Subcutaneous abdominal adipose tissue (tissue), 5 donors: ENCODE measurements around the gene DIO3.

Experiments
- H3K27ac ChIP-seq: one replicate; pipeline ENCODE4 v1.7.0; 2013; ENCODE audit warnings: low read depth, mild to moderate bottlenecking, inconsistent platforms, low read length, moderate library complexity
- H3K27me3 ChIP-seq, 5 donors: one replicate each; pipeline ENCODE4 v1.7.0; 2013; ENCODE audit warnings: low read length in 5 of 5, inconsistent platforms in 1 of 5; ENCODE audit not compliant: control insufficient read depth in 5 of 5, insufficient read depth in 4 of 5
- H3K36me3 ChIP-seq, 5 donors: one replicate each; pipeline ENCODE4 v1.7.0; 2013; ENCODE audit warnings: low read length in 5 of 5; ENCODE audit not compliant: control insufficient read depth in 5 of 5, insufficient read depth in 5 of 5
- H3K4me1 ChIP-seq, 5 donors: one replicate each; pipeline ENCODE4 v1.7.0; 2013; ENCODE audit warnings: low read length in 5 of 5, mild to moderate bottlenecking in 3 of 5, moderate library complexity in 1 of 5; ENCODE audit not compliant: control insufficient read depth in 5 of 5, insufficient read depth in 5 of 5
- H3K4me3 ChIP-seq, 5 donors: one replicate each; pipeline ENCODE4 v1.7.0; 2013; ENCODE audit warnings: low read length in 5 of 5, low read depth in 1 of 5
- H3K9ac ChIP-seq, 5 donors: one replicate each; pipeline ENCODE4 v1.7.0; 2013; ENCODE audit warnings: low read length in 5 of 5, mild to moderate bottlenecking in 4 of 5, moderate library complexity in 3 of 5
- H3K9me3 ChIP-seq, 5 donors: one replicate each; pipeline ENCODE4 v1.7.0; 2013; ENCODE audit warnings: low read length in 5 of 5; ENCODE audit not compliant: control insufficient read depth in 5 of 5
- donor health status: healthy.
- donor health status: healthy.
- donor health status: healthy.
- donor health status: healthy.
- donor health status: healthy.

The DIO3 gene

GRCh38 chr14:101593411-101594238, 32.3 kb downstream of the DIO3 start:
- Histone ChIP-seq H3K9ac (no peak overlapping the region), H3K36me3 (no peaks in the 10 kb centered on the region)

GRCh38 chr14:101594511-101595148, 33.3 kb downstream of the DIO3 start:
- no peaks in the 10 kb centered on the region for H3K36me3 ChIP-seq
- peaks cover 0 to 4% (median 0%) of the 10 kb centered on the region in 5 donors for H3K9me3 ChIP-seq
- peaks cover 0 to 10% (median 6%) of the 10 kb centered on the region in 5 donors for H3K4me1 ChIP-seq
- no peak overlapping the region for H3K27ac ChIP-seq
- H3K27me3 ChIP-seq: peaks cover 0 to 3% (median 0%) of the 10 kb centered on the region in 5 donors
- no peak overlapping the region for H3K4me3 ChIP-seq
- no peak overlapping the region for H3K9ac ChIP-seq

More at GRCh38 chr14:101593411-101594238, 32.3 kb downstream of the DIO3 start:
- Histone ChIP-seq H3K4me3 (no peak overlapping the region), H3K27ac (no peak overlapping the region), H3K27me3 (peaks cover 0 to 3% (median 0%) of the 10 kb centered on the region in 5 donors), H3K9me3 (peaks cover 0 to 3% (median 0%) of the 10 kb centered on the region in 5 donors), H3K4me1 (peaks cover 0 to 10% (median 6%) of the 10 kb centered on the region in 5 donors)

GRCh38 chr14:101595349-101595748, 34.1 kb downstream of the DIO3 start:
- Histone ChIP-seq H3K4me1 (peaks cover 0 to 10% (median 6%) of the 10 kb centered on the region in 5 donors), H3K27me3 (peaks cover 0 to 3% (median 0%) of the 10 kb centered on the region in 5 donors), H3K9ac (no peak overlapping the region), H3K9me3 (peaks cover 0 to 4% (median 0%) of the 10 kb centered on the region in 5 donors), H3K27ac (no peak overlapping the region), H3K36me3 (no peaks in the 10 kb centered on the region), H3K4me3 (no peak overlapping the region)

- peaks cover 0 to 4% (median 0%) of the 10 kb centered on the region in 5 donors for H3K27me3 ChIP-seq
- H3K27ac ChIP-seq: no peak overlapping the region
- H3K36me3 ChIP-seq: no peaks in the 10 kb centered on the region
- H3K4me1 ChIP-seq: peaks cover 0 to 10% (median 6%) of the 10 kb centered on the region in 5 donors
- H3K4me3 ChIP-seq: no peak overlapping the region
- no peak overlapping the region for H3K9ac ChIP-seq
- peaks cover 0 to 4% (median 0%) of the 10 kb centered on the region in 5 donors for H3K9me3 ChIP-seq
Observed at GRCh38 chr14:101595887-101596721, 34.8 kb downstream of the DIO3 start.

GRCh38 chr14:101596742-101597141, 35.4 kb downstream of the DIO3 start:
- no peak overlapping the region for H3K9ac ChIP-seq
- H3K4me1 ChIP-seq: peaks cover 0 to 10% (median 6%) of the 10 kb centered on the region in 5 donors
- H3K27ac ChIP-seq: no peak overlapping the region

GRCh38 chr14:101598159-101598558, 36.9 kb downstream of the DIO3 start:
- Histone ChIP-seq H3K9me3 (peaks cover 0 to 4% (median 0%) of the 10 kb centered on the region in 5 donors), H3K27ac (no peak overlapping the region), H3K9ac (no peak overlapping the region), H3K27me3 (peaks cover 0 to 4% (median 3%) of the 10 kb centered on the region in 5 donors), H3K36me3 (no peaks in the 10 kb centered on the region), H3K4me3 (no peak overlapping the region), H3K4me1 (peaks cover 0 to 10% (median 6%) of the 10 kb centered on the region in 5 donors)

More at GRCh38 chr14:101596742-101597141, 35.4 kb downstream of the DIO3 start:
- Histone ChIP-seq H3K9me3 (peaks cover 0 to 4% (median 0%) of the 10 kb centered on the region in 5 donors), H3K4me3 (no peak overlapping the region), H3K36me3 (no peaks in the 10 kb centered on the region), H3K27me3 (peaks cover 0 to 4% (median under 1%) of the 10 kb centered on the region in 5 donors)

- no peak overlapping the region for H3K9ac ChIP-seq
- H3K27me3 ChIP-seq: peaks cover 0 to 6% (median 4%) of the 10 kb centered on the region in 5 donors
- peaks cover 0 to 10% (median 6%) of the 10 kb centered on the region in 5 donors for H3K4me1 ChIP-seq
- H3K9me3 ChIP-seq: peaks cover 0 to 4% (median 0%) of the 10 kb centered on the region in 5 donors
- H3K36me3 ChIP-seq: no peaks in the 10 kb centered on the region
- H3K4me3 ChIP-seq: no peak overlapping the region
- H3K27ac ChIP-seq: no peak overlapping the region
Observed at GRCh38 chr14:101598571-101599233, 37.4 kb downstream of the DIO3 start.

- Histone ChIP-seq H3K36me3 (no peaks in the 10 kb centered on the region), H3K9me3 (peaks cover 0 to 4% (median 0%) of the 10 kb centered on the region in 5 donors), H3K27ac (no peak overlapping the region), H3K4me3 (no peak overlapping the region), H3K9ac (no peak overlapping the region), H3K4me1 (peaks cover 0 to 10% (median 6%) of the 10 kb centered on the region in 5 donors), H3K27me3 (peaks cover 0 to 6% (median 4%) of the 10 kb centered on the region in 5 donors)
Observed at GRCh38 chr14:101599234-101599885, 38.1 kb downstream of the DIO3 start.
